OCI-LY1 (cell line): ENCODE measurements around the gene ARMCX5.

ENCODE experiments used
- EZH2 ChIP-seq: fragments of 200-600 bp; sonication (generic), shearing (Covaris generic); IDR thresholded peaks from 2 replicates; pipeline ENCODE4 v1.8.0; 2017; ENCODE audit warnings: borderline replicate concordance, mixed run types, mild to moderate bottlenecking, antibody characterized with exemption, low read length, moderate library complexity, mixed read lengths
- TF ChIP-seq, protein P1 (sequence below): fragments of 200-600 bp; sonication (generic), shearing (Covaris generic); IDR thresholded peaks from 2 replicates; pipeline ENCODE4 v1.5.1; 2017; ENCODE audit warnings: mild to moderate bottlenecking, antibody characterized with exemption, low read length, moderate library complexity, mixed read lengths

DNA sequence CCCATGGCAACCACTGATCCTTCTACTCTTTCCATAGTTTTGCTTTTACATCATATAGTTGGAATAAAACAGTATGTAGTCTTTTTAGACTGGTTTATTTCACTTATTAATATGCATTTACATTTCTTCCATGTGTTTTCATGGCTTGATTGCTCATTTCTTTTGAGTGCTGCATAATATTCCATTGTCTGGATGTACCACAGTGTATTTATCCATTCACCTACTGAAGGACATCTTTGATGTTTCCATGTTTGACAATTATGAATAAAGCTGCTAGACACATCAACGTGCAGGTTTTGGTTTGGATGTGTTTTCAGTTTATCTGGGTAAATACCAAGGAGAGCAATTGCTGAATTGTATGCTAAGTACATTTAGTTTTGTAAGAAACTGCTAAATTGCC, 38.2 kb downstream of the ARMCX5 start:
- TF ChIP-seq, protein P1, sequence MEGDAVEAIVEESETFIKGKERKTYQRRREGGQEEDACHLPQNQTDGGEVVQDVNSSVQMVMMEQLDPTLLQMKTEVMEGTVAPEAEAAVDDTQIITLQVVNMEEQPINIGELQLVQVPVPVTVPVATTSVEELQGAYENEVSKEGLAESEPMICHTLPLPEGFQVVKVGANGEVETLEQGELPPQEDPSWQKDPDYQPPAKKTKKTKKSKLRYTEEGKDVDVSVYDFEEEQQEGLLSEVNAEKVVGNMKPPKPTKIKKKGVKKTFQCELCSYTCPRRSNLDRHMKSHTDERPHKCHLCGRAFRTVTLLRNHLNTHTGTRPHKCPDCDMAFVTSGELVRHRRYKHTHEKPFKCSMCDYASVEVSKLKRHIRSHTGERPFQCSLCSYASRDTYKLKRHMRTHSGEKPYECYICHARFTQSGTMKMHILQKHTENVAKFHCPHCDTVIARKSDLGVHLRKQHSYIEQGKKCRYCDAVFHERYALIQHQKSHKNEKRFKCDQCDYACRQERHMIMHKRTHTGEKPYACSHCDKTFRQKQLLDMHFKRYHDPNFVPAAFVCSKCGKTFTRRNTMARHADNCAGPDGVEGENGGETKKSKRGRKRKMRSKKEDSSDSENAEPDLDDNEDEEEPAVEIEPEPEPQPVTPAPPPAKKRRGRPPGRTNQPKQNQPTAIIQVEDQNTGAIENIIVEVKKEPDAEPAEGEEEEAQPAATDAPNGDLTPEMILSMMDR: no peak
- no peak for TF ChIP-seq EZH2
